Measurements from ENCODE around the gene SMARCAD1. TPM values are rescaled to one million over a fixed set of nuclear protein-coding genes. Genes with fewer than 3 reads are reported as not detected.

SMARCAD1 gene
- total RNA-seq, 2 experiments from 2014 or later: 28.5 to 28.6 TPM

DNA sequence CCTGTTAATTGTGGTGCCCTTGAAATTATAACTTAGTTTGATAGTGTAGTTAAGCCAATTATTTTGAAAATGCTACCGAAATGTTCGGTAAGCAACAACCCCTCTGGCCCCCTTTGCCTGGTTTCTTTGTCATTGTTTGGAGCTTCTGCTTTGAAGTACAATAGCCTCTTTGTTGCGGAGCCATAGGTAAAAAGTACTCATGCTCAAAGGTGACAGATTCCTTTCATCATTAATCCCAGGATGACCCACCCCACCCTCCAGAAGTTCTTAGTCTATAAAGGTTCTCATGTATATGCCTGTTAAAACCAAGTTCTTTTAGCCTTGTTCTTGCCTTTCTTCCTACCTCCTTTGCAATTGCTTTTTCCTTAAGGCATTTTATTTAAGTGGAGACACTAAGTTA is 42.4 kb upstream of the SMARCAD1 start:
- POLR2A ChIA-PET: no interaction called here
- Mint-ChIP-seq H3K4me3 (no peak overlapping the region), H3K27me3 (peaks cover 1% of the 10 kb centered on the region), H3K9me3 (no peaks in the 10 kb centered on the region), H3K36me3 (ENCODE audit: low read depth) (no peaks in the 10 kb centered on the region), H3K4me1 (ENCODE audit: low read depth) (peaks cover 3% of the 10 kb centered on the region), H3K27ac (no peak overlapping the region)
- intact Hi-C loops (cut with micrococcal nuclease): no loop called here
- TF ChIP-seq, protein P1, sequence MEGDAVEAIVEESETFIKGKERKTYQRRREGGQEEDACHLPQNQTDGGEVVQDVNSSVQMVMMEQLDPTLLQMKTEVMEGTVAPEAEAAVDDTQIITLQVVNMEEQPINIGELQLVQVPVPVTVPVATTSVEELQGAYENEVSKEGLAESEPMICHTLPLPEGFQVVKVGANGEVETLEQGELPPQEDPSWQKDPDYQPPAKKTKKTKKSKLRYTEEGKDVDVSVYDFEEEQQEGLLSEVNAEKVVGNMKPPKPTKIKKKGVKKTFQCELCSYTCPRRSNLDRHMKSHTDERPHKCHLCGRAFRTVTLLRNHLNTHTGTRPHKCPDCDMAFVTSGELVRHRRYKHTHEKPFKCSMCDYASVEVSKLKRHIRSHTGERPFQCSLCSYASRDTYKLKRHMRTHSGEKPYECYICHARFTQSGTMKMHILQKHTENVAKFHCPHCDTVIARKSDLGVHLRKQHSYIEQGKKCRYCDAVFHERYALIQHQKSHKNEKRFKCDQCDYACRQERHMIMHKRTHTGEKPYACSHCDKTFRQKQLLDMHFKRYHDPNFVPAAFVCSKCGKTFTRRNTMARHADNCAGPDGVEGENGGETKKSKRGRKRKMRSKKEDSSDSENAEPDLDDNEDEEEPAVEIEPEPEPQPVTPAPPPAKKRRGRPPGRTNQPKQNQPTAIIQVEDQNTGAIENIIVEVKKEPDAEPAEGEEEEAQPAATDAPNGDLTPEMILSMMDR (IDR thresholded peaks at IDR 0.05): no peak
- DNase-seq (no peak), ATAC-seq (no peak)
- CTCF ChIA-PET: no interaction called here

DNA sequence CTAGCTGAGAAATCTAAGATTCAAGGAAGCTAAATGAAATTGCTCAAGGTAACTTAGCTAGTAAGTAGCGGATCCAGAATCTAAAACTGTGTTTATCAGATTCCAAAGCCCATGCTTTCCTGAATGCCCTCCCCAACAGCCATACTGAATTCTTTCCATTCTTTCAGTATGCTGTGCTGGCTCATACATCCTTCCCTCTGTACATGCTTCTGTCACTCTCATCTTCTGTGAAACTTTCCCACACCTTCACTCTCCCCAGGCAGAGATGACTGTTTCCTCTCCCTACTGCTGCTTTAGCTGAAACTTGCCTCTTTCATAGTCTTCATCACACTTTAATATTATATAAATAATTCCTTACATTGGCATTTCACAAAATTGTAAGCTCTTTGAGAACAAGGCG is 39.3 kb upstream of the SMARCAD1 start:
- CTCF ChIA-PET: no interaction called here
- intact Hi-C loops (cut with micrococcal nuclease): no loop called here
- POLR2A ChIA-PET: no interaction called here

DNA sequence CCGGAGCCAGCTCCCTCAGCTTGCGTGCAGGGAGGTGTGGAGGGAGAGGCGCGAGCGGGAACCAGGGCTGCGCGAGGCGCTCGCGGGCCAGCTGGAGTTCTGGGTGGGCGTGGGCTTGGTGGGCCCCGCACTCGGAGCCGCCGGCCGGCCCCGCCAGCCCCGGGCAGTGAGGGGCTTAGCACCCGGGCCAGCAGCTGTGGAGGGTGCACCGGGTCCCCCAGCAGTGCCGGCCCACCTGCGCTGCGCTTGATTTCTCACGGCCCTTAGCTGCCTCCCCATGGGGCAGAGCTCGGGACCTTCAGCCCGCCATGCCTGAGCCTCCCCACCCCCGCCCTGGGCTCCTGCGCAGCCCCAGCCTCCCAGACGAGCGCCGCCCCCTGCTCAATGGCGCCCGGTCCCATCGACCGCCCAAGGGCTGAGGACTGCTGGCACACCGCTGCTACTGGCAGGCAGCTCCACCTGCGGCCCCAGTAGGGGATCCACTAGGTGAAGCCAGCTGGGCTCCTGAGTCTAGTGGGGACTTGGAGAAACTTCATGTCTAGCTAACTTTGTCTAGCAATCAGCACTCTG is 37.8 kb upstream of the SMARCAD1 start:
- CTCF ChIA-PET: interaction anchor here (2.3 kb wide), 1 partner anchor 15 kb away, joined by 13 read pairs; no protein-coding TSS in a partner anchor
- Mint-ChIP-seq H3K36me3 (ENCODE audit: low read depth) (no peaks in the 10 kb centered on the region), H3K4me1 (ENCODE audit: low read depth) (no peaks in the 10 kb centered on the region), H3K4me3 (no peak overlapping the region), H3K27me3 (peaks cover 7% of the 10 kb centered on the region), H3K9me3 (peaks cover 2% of the 10 kb centered on the region), H3K27ac (no peak overlapping the region)
- no peak for ATAC-seq
- DNase-seq: no peak
- intact Hi-C loops (cut with micrococcal nuclease): no loop called here
- POLR2A ChIA-PET: no interaction called here
- TF ChIP-seq, protein P1 (IDR thresholded peaks at IDR 0.05): no peak

More for the DNA sequence above, 39.3 kb upstream of the SMARCAD1 start:
- no peak for ATAC-seq
- no peak for DNase-seq
- Mint-ChIP-seq H3K27ac (no peak overlapping the region), H3K36me3 (ENCODE audit: low read depth) (no peaks in the 10 kb centered on the region), H3K4me3 (no peak overlapping the region), H3K27me3 (peaks cover 7% of the 10 kb centered on the region), H3K4me1 (ENCODE audit: low read depth) (no peaks in the 10 kb centered on the region), H3K9me3 (peaks cover 2% of the 10 kb centered on the region)
- TF ChIP-seq, protein P1 (IDR thresholded peaks at IDR 0.05): no peak

DNA sequence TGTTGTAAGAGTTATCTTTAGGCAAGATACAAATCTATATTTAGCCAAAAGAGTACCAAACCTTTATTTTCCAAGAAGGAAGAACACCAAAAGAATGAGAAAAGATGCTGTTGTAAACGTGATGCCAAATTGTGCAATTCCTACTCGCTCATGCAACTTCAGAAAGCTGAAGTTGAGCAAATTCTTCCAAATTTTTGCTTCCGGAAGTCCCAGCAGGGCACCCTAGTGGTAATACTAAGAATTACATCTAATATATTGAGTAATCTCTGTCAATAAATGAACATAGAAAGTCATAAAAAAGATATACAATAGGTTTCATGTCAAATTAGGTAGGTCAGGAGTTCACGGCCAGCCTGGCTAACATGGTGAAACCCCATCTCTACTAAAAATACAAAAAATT is 36.0 kb upstream of the SMARCAD1 start:
- DNase-seq: no peak
- peaks cover 7% of the 10 kb centered on the region for H3K27me3 Mint-ChIP-seq
- no peak for ATAC-seq
- TF ChIP-seq, protein P1 (IDR thresholded peaks at IDR 0.05): peak; percentile 49
- no peaks in the 10 kb centered on the region for H3K36me3 Mint-ChIP-seq (ENCODE audit: low read depth)
- ChIA-PET CTCF (interaction anchor here (1.1 to 2.3 kb wide), 2 partner anchors 9 to 14 kb away, joined by 4 to 13 read pairs; no protein-coding TSS in a partner anchor), POLR2A (no interaction called here)
- H3K27ac Mint-ChIP-seq: no peak overlapping the region
- H3K9me3 Mint-ChIP-seq: peaks cover 2% of the 10 kb centered on the region
- no peak overlapping the region for H3K4me3 Mint-ChIP-seq
- intact Hi-C loops (cut with micrococcal nuclease): no loop called here
- no peaks in the 10 kb centered on the region for H3K4me1 Mint-ChIP-seq (ENCODE audit: low read depth)

DNA sequence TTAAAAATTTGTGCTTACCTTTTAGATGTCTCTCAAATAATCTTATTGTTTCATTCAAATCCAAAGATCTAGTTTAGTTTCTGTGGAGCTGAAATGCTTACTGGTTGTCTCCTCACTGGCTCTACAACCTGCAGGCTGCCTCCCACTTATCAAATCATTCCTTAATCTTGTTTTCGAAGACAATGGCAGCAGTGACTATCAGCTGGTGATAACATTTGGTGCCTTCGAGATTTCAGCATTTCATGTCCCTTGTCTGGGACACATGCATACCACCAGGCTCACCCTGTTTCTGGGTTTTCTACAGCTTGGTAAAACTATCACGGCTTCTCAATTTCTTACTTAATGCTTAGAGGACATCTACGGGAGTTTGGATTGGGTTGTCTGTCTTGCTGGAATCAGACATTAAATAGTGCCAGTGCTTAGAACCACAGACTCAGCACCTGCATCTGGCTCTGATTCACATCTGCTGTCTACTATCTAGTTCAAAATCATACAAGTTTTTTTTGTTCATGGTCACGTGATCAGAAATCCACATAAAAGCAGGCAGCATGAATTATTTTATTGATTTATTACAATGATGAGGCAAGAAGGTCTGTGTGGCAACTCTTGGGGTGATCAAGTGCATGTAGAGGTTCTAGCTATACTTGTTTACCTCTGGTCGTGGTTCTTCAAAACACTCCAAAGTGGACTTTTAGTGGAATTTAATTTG is 32.0 kb upstream of the SMARCAD1 start:
- ATAC-seq: no peak
- H3K27ac Mint-ChIP-seq: no peak overlapping the region
- H3K4me1 Mint-ChIP-seq (ENCODE audit: low read depth): no peaks in the 10 kb centered on the region
- POLR2A ChIA-PET: no interaction called here
- no peaks in the 10 kb centered on the region for H3K9me3 Mint-ChIP-seq
- no peaks in the 10 kb centered on the region for H3K36me3 Mint-ChIP-seq (ENCODE audit: low read depth)
- TF ChIP-seq, protein P1 (IDR thresholded peaks at IDR 0.05): no peak
- H3K4me3 Mint-ChIP-seq: no peak overlapping the region
- intact Hi-C loops (cut with micrococcal nuclease): no loop called here
- no peak for DNase-seq
- H3K27me3 Mint-ChIP-seq: peaks cover 8% of the 10 kb centered on the region
- CTCF ChIA-PET: no interaction called here
